Calu3 (cell line): ENCODE measurements around the gene CD200. TPM values are rescaled to one million over a fixed set of nuclear protein-coding genes. Genes with fewer than 3 reads are reported as not detected.

ENCODE experiments used
- BruUV-seq: library from RNA; stranded (reverse); fragments of 400-500 nt; replicated peaks from 2 replicates; lab custom pipeline; 2021; lab: Mats Ljungman, UMichigan
- CTCF ChIA-PET: fragments of 300-600 bp; sonication (Branson Sonifier 250); formaldehyde crosslinking; loops from one replicate; lab custom pipeline; 2022; ENCODE audit warnings: antibody characterized with exemption; lab: Charles Lee
- DNase-seq: peaks from one replicate; pipeline ENCODE4 v3.0.0; 2022
- H3K27ac Mint-ChIP-seq: one replicate; pipeline ENCODE4 v1.8.0; 2022; ENCODE audit warnings: mixed read lengths; ENCODE audit not compliant: unreplicated experiment
- H3K27me3 Mint-ChIP-seq: one replicate; pipeline ENCODE4 v1.8.0; 2022; ENCODE audit warnings: mixed read lengths; ENCODE audit not compliant: unreplicated experiment
- H3K36me3 Mint-ChIP-seq: one replicate; pipeline ENCODE4 v1.8.0; 2022; ENCODE audit warnings: mild to moderate bottlenecking, moderate library complexity, mixed read lengths; ENCODE audit not compliant: insufficient read depth, unreplicated experiment
- H3K4me1 Mint-ChIP-seq: one replicate; pipeline ENCODE4 v1.8.0; 2022; ENCODE audit warnings: mild to moderate bottlenecking, low read depth, mixed read lengths; ENCODE audit not compliant: unreplicated experiment
- H3K4me3 Mint-ChIP-seq: one replicate; pipeline ENCODE4 v1.8.0; 2022; ENCODE audit warnings: mild to moderate bottlenecking, low read depth, moderate library complexity, mixed read lengths; ENCODE audit not compliant: unreplicated experiment
- H3K9me3 Mint-ChIP-seq: one replicate; pipeline ENCODE4 v1.8.0; 2022; ENCODE audit warnings: low read depth, mixed read lengths; ENCODE audit not compliant: unreplicated experiment
- intact Hi-C: fragments of 100-400 bp; cut with micrococcal nuclease; formaldehyde crosslinking; loops from one replicate; pipeline ENCODE4 v1.10.0; 2022; ENCODE audit not compliant: unreplicated experiment
- total RNA-seq: library from RNA; stranded (reverse); gene quantifications from 2 replicates; pipeline ENCODE4 v1.2.3, GENCODE V29; 2022
- TF ChIP-seq, protein P1 (sequence below): fragments of 200-600 bp; IDR thresholded peaks from one replicate; pipeline ENCODE4 v1.8.0; 2022; ENCODE audit warnings: antibody characterized with exemption; ENCODE audit not compliant: unreplicated experiment

Gene CD200
- total RNA-seq, 1 experiment from 2014 or later: not detected

- TF ChIP-seq, protein P1, sequence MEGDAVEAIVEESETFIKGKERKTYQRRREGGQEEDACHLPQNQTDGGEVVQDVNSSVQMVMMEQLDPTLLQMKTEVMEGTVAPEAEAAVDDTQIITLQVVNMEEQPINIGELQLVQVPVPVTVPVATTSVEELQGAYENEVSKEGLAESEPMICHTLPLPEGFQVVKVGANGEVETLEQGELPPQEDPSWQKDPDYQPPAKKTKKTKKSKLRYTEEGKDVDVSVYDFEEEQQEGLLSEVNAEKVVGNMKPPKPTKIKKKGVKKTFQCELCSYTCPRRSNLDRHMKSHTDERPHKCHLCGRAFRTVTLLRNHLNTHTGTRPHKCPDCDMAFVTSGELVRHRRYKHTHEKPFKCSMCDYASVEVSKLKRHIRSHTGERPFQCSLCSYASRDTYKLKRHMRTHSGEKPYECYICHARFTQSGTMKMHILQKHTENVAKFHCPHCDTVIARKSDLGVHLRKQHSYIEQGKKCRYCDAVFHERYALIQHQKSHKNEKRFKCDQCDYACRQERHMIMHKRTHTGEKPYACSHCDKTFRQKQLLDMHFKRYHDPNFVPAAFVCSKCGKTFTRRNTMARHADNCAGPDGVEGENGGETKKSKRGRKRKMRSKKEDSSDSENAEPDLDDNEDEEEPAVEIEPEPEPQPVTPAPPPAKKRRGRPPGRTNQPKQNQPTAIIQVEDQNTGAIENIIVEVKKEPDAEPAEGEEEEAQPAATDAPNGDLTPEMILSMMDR: no peak
- CTCF ChIA-PET: interaction anchor here (0.7 to 1.6 kb wide), 2 partner anchors 11 to 221 kb away, joined by 3 to 11 read pairs; no protein-coding TSS in a partner anchor
- no peak for DNase-seq
- BruUV-seq: no TSS peak
- Mint-ChIP-seq H3K4me1 (no peaks in the 10 kb centered on the region), H3K36me3 (no peaks in the 10 kb centered on the region), H3K27ac (no peak overlapping the region), H3K27me3 (no peaks in the 10 kb centered on the region), H3K9me3 (no peaks in the 10 kb centered on the region), H3K4me3 (no peak overlapping the region)
- intact Hi-C loops: no loop called here
Measured at GRCh38 chr3:112304611-112305010, 28.3 kb upstream of the CD200 start.

DNA sequence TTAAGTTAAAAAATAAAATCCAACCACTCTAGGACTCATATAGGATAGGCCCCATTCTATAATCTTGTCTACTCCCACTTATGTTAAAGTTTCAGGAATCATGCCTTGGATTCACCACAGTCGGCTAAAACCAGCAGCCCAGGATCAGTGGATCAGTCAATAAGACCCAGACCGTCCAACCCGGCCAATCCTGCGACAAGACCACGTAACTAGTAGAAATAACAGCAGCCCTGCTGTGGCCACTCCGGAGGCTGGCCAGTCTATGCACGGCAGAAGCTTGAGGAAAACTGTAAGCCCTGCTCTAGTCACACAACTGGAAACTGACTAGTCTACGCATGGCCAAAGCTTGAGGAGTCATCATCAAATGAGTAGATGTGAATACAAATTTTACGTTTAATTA lies 26.1 kb upstream of the CD200 start:
- Mint-ChIP-seq H3K27me3 (no peaks in the 10 kb centered on the region), H3K36me3 (no peaks in the 10 kb centered on the region), H3K9me3 (no peaks in the 10 kb centered on the region), H3K4me3 (no peak overlapping the region), H3K27ac (no peak overlapping the region), H3K4me1 (no peaks in the 10 kb centered on the region)
- DNase-seq: no peak
- CTCF ChIA-PET: no interaction called here
- TF ChIP-seq, protein P1: no peak
- intact Hi-C loops: no loop called here
- BruUV-seq: no TSS peak

DNA sequence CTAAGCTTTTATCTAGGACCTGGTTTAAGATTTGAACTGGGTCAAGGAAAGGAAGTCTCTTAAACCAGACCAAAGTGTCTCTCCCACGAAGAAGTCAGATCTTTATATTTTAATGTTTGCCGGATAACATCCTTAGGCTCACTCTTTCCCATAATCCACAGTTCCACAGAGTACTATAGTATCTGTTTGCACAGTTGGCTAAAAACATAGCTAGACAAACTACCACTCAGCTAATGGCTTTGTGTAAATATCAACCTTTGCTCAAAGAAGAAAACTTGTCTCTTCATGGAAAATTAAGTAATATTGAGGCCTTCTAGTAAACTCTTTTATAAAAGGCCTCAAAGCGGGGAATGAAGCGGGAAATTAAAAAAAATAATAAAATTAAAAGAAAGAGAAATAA lies 25.4 kb upstream of the CD200 start:
- H3K9me3 Mint-ChIP-seq: no peaks in the 10 kb centered on the region
- no peaks in the 10 kb centered on the region for H3K36me3 Mint-ChIP-seq
- H3K4me1 Mint-ChIP-seq: no peaks in the 10 kb centered on the region
- intact Hi-C loops: no loop called here
- H3K27me3 Mint-ChIP-seq: no peaks in the 10 kb centered on the region
- TF ChIP-seq, protein P1: no peak
- no peak for DNase-seq
- no peak overlapping the region for H3K4me3 Mint-ChIP-seq
- CTCF ChIA-PET: no interaction called here
- no peak overlapping the region for H3K27ac Mint-ChIP-seq
- no TSS peak for BruUV-seq

DNA sequence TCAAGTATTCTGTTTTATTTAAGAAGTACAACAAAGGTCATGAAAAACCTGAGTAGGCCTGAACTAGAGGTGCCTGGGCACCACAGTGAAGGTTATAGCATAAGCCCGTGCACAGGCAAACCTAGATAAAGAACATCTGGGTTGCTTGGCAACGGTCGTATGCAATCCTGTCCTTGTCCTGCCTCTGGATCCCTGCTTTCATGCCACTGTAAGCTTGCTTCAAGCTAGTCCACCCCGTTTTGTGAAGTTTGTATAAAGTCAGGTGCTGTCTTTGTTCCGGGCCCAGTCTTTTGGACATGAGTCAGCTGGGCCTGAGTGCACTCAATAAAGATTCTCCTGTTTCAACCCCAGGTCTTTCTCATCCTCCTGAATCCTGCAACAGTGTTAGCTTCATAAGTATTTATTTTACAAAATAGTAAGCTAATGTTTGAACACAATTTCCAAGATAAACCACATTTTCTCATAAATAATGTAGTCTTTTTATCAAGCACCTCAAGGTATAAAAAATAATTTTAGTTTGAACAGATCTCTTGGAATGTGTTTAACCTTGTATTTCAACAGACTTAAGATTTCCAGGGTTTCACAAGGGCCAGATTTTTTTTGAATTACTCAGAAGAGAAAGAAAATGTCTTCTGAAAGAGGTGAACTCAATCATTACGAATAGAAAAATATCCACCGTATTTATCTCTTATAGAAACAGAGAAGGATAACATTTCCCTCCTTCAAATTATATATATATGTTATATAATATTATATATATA lies 24.6 kb upstream of the CD200 start:
- Mint-ChIP-seq H3K9me3 (no peaks in the 10 kb centered on the region), H3K27ac (no peak overlapping the region), H3K36me3 (no peaks in the 10 kb centered on the region), H3K27me3 (no peaks in the 10 kb centered on the region), H3K4me3 (no peak overlapping the region), H3K4me1 (no peaks in the 10 kb centered on the region)
- CTCF ChIA-PET: no interaction called here
- TF ChIP-seq, protein P1: no peak
- DNase-seq: no peak
- intact Hi-C loops: no loop called here
- BruUV-seq: no TSS peak
